GM12865 (cell line): Measurements from ENCODE around the gene AP3B1.

Source experiments
- DNase-seq: peaks from one replicate; pipeline ENCODE4 v3.0.0; 2010; ENCODE audit warnings: low read depth
- H3K4me3 ChIP-seq: 2 replicates; pipeline ENCODE4 v1.5.1; 2011; ENCODE audit warnings: mild to moderate bottlenecking, low read depth, low read length, control low read depth
- CTCF ChIP-seq: IDR thresholded peaks from 2 replicates; pipeline ENCODE4 v1.5.1; 2011; ENCODE audit warnings: low read length, control low read depth, low read depth, inconsistent platforms; ENCODE audit not compliant: insufficient read depth; ENCODE audit errors: missing control alignments

The AP3B1 gene

GRCh38 chr5:78269088-78269703 lies 25.3 kb downstream of the AP3B1 start:
- H3K4me3 ChIP-seq: no peak overlapping the region
- TF ChIP-seq CTCF: peak; percentile 5
- DNase-seq: peak; percentile 4

- no peak for DNase-seq
- no peak overlapping the region for H3K4me3 ChIP-seq
- TF ChIP-seq CTCF: no peak
Measured at GRCh38 chr5:78268356-78268755, 26.1 kb downstream of the AP3B1 start.

- no peak for TF ChIP-seq CTCF
- DNase-seq: no peak
- H3K4me3 ChIP-seq: no peak overlapping the region
Measured at GRCh38 chr5:78265163-78265562, 29.3 kb downstream of the AP3B1 start.

- no peak for DNase-seq
- no peak for TF ChIP-seq CTCF
- H3K4me3 ChIP-seq: no peak overlapping the region
Measured at GRCh38 chr5:78264600-78264999, 29.9 kb downstream of the AP3B1 start.

GRCh38 chr5:78260771-78261170 lies 33.7 kb downstream of the AP3B1 start:
- no peak overlapping the region for H3K4me3 ChIP-seq
- TF ChIP-seq CTCF: no peak
- no peak for DNase-seq

- TF ChIP-seq CTCF: no peak
- no peak for DNase-seq
- no peak overlapping the region for H3K4me3 ChIP-seq
Measured at GRCh38 chr5:78253201-78253600, 41.3 kb downstream of the AP3B1 start.

GRCh38 chr5:78252715-78253114 lies 41.8 kb downstream of the AP3B1 start:
- TF ChIP-seq CTCF: no peak
- no peak overlapping the region for H3K4me3 ChIP-seq
- no peak for DNase-seq
